GM18526 (cell line): ENCODE results near the gene SFMBT1.

Experiments
- POLR2A ChIP-seq: IDR thresholded peaks from 3 replicates; pipeline ENCODE4 v1.6.1; 2011; ENCODE audit not compliant: insufficient read length; ENCODE audit errors: extremely low read depth

The SFMBT1 gene

GRCh38 chr3:52879090-52879489, 166.8 kb downstream of the SFMBT1 start:
- no peak for TF ChIP-seq POLR2A

DNA sequence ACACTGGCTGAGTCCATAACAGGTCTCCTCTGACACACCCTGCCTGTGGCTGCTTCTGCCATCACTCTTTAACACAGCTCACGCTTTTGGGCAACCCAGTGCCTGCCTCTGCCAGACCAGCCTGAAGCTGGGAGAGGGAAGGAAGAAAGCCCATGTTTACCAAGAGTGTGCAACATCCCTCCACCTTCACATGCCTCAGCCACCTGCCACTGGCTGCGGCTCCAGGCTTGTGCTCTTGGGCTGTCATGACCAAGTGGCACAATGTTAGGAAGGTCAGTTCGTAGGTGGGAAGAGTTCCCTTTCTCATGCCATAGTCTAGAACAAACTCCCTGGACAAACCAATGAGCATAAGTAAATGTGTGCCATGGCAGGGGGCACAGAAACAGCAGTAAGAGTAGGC, 168.8 kb downstream of the SFMBT1 start:
- TF ChIP-seq POLR2A = no peak

DNA sequence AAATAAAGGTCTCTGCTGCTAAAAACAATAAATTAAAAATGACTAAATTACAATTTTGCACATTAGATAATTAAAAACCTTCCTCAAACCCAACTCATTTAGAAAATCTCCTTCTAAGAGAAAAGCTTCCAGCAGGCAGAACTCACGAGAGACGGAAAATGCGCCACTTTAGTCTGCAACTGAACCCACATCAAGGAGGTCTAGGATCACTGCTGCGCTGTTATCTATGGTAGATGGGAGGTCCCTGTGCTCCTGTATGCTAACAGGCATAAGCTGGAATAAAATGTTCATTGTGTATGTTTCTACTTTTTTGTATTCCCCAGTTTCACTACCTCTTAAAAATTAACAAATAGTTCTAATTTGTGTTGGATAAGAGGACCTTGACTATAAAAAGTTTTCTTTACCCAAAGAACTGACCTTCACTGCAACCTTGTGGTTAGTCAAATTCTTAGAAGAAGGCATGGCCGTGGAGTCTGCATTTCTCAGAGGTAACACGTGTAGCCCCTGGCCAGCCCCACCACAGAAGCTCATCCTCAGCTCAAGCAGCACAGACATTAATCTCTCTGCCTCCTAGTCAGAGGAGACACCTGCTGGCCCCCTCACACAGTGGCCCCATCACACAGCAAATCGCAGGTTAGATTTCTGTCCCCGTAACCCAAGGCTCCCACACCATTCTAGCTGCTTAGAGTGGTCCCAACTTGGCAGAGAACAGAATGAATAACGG, 170.8 kb downstream of the SFMBT1 start:
- no peak for TF ChIP-seq POLR2A

GRCh38 chr3:52874160-52874701, 171.6 kb downstream of the SFMBT1 start:
- TF ChIP-seq POLR2A = no peak

GRCh38 chr3:52873433-52874159, 172.3 kb downstream of the SFMBT1 start:
- no peak for TF ChIP-seq POLR2A

DNA sequence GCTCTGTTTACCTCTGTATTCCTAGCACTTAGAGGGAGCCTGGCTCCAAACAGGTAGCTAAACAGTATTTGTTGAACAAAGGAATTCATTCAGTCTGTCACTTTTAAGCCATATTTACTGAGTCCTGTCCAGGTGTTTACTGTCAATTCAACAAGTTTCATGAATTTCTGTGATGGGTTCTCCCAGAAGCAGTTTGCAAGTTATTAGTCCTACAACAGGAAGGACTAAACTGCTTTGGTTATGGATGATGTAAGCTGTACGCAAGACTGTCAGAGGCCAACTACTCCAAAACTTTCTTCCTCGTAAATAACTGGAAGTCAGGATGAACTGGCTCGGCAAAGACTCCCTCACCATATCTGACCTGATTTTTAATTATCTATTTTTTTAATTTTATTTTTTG, 173.6 kb downstream of the SFMBT1 start:
- no peak for TF ChIP-seq POLR2A

DNA sequence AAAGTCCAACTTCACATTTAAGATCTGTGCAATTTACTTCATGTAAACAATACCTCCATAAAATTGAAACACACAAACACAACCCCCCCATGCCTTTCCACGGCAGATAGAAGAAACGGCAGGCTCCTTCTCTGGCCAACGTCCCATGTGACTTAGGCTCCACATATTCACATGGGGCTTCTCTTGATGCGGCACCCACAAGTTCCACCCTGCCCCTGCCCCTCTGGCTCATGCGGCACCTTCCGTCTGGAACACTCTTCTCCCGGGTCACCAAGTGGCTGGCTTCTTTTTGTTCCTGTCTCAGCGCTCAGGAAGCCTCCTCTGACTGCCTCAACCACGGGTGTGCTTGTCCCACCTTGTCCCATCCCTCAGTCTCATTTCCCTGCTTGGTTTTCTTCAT, 174.1 kb downstream of the SFMBT1 start:
- TF ChIP-seq POLR2A = no peak

DNA sequence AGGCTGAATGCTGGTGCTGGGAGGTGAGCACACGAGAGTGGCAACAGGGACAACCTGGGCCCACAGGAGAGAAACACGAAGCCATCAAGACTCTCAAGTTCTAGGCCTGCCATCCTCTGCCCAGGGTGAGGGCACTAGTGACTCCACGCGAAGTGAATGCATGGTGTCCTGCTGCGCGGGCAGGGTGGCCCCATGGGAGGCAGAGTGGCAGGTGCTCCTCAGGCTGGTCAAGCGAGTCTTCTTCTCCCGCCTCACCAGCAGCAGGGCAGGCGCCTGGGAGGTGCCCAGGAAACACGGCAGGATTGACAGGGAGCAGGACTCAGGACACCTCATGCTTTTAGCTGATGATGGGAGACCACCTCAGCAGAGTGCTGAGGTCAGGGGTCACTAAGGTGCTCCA, 175.4 kb downstream of the SFMBT1 start:
- TF ChIP-seq POLR2A = no peak

- no peak for TF ChIP-seq POLR2A
Observed at GRCh38 chr3:52866427-52866826, 179.4 kb downstream of the SFMBT1 start.

- no peak for TF ChIP-seq POLR2A
Observed at GRCh38 chr3:52865994-52866393, 179.9 kb downstream of the SFMBT1 start.

DNA sequence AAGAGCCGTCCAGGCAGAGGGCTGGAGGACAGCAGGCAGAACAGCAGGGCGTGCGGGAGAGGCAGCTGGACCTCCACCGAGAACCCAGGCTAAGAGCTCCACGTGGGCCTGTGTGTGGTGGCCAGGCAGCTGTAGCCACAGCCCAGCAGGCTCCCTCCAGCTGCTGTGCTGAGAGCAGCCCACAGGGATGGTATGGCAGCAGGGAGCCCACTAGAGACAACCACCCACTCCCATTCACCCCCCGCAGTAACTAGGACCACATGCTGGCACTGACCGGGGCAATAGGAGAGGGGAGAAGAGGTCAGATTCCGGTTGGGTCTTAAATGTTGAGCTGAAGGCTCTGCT, 185.5 kb downstream of the SFMBT1 start:
- TF ChIP-seq POLR2A = no peak

DNA sequence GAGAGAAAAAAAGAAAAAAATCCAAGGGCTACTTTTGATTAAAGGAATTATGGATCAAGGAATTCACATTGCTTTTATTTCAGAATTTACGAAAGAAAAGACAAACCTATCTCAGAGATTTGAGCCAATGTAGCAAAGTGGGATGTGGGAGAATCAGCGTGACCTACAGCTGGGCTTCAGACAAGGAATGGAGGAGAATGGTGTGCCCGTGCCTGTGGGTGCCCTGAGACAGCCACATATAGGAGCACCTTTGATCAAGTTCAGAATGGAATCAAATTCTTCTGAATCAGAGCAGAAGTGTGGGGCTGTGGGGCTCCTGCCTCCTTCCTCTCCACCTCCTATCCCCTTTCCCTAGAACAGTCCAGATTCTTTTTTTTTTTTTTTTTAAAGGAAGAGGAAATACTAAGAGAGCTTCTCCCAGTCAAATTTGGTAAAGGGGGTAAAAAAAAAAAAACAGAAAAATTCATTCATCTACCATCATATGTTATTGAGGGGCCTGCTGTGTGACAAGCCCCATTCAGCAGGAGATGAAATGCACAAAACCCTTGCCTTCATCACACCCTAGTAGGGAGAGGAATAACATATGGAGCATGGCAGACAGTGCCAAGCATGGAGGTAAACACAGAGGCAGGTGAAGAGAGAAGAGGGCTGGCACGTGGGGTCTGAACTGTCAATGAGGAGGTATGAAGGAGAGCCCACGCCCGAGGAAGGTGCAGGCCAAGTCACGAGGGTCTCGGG, 186.0 kb downstream of the SFMBT1 start:
- TF ChIP-seq POLR2A = no peak

GRCh38 chr3:52857864-52858263, 188.0 kb downstream of the SFMBT1 start:
- TF ChIP-seq POLR2A = no peak

- TF ChIP-seq POLR2A = no peak
Observed at GRCh38 chr3:52857133-52857532, 188.7 kb downstream of the SFMBT1 start.

DNA sequence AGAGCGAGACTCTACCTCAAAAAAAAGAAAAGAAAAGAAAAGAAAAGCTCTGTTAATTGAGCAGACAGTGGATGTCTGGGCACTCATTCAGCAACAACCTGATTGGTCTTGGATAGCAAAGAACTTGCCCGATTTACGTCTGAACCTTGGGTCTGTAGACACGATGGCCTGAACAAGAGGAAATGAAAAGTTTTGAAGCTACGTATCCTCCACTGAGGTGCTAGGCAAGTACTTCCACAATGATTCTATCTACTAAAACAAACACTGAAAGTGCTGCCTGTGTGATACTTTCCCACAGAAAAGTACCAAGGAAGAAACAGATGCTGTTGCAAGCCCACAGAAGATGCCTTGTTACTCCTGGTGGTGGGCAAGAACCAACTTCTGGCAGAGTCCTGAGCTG, 189.2 kb downstream of the SFMBT1 start:
- TF ChIP-seq POLR2A = no peak

GRCh38 chr3:52854013-52854412, 191.9 kb downstream of the SFMBT1 start:
- TF ChIP-seq POLR2A = no peak
